NCI-H2081 (cell line): Measurements from ENCODE around the gene TUBA8.
"Not testable (repeated sequence)": the region's sequence is repeated elsewhere in the genome, so short reads cannot be mapped to it uniquely, and the experiment has no call there.

ENCODE experiments used
- DNase-seq, 2 experiments: peaks; one replicate each; lab custom pipeline; 2025; lab: John Stamatoyannopoulos, UW

Gene TUBA8

GRCh38 chr22:18077639-18078328 is 32.8 kb upstream of the TUBA8 start, which contains the start of gene PEX26:
Gene PEX26 (plus strand): TSS chr22:18077990. CDS start chr22:18078377, 387 bp downstream.
- DNase-seq, result peak; percentile 94 to 95

- DNase-seq, result peak; percentile 43 to 53
These were observed 32.1 kb upstream of the TUBA8 start for GRCh38 chr22:18078329-18079041.

GRCh38 chr22:18079706-18080233 is 30.8 kb upstream of the TUBA8 start:
- no peak for DNase-seq

GRCh38 chr22:18081416-18081815 is 29.2 kb upstream of the TUBA8 start:
- DNase-seq, result no peak

- no peak for DNase-seq
These were observed 28.1 kb upstream of the TUBA8 start for GRCh38 chr22:18082467-18082866.

- DNase-seq, result no peak
These were observed 27.2 kb upstream of the TUBA8 start for GRCh38 chr22:18083406-18083805.

- DNase-seq, result no peak
These were observed 25.4 kb upstream of the TUBA8 start for GRCh38 chr22:18085188-18085587.

- no peak for DNase-seq
These were observed 23.2 kb upstream of the TUBA8 start for GRCh38 chr22:18087350-18087855.

GRCh38 chr22:18088825-18089568 is 21.6 kb upstream of the TUBA8 start:
- DNase-seq, result no peak

- no peak for DNase-seq
These were observed 20.3 kb upstream of the TUBA8 start for GRCh38 chr22:18090286-18090685.

GRCh38 chr22:18091478-18091877 is 19.1 kb upstream of the TUBA8 start:
- no peak for DNase-seq

GRCh38 chr22:18091916-18092526 is 18.6 kb upstream of the TUBA8 start:
- DNase-seq, result no peak

- DNase-seq, result no peak
These were observed 16.9 kb upstream of the TUBA8 start for GRCh38 chr22:18093661-18094060.

- no peak for DNase-seq
These were observed 15.4 kb upstream of the TUBA8 start for GRCh38 chr22:18095101-18095805.

- no peak for DNase-seq
These were observed 13.8 kb upstream of the TUBA8 start for GRCh38 chr22:18096823-18097222.

- no peak for DNase-seq
These were observed 9.8 kb upstream of the TUBA8 start for GRCh38 chr22:18100781-18101180.

GRCh38 chr22:18101536-18101935 is 9.1 kb upstream of the TUBA8 start:
- DNase-seq, result no peak

GRCh38 chr22:18103527-18104269 is 6.9 kb upstream of the TUBA8 start:
- no peak for DNase-seq

- DNase-seq, result no peak
These were observed 6.0 kb upstream of the TUBA8 start for GRCh38 chr22:18104566-18104965.

GRCh38 chr22:18105981-18106380 is 4.6 kb upstream of the TUBA8 start:
- not testable (repeated sequence) for DNase-seq
